Prostate gland (tissue), 2 donors: ENCODE measurements around the gene ODAD3.

Experiments used
- POLR2A ChIP-seq: fragments of 450-650 bp; IDR thresholded peaks from one replicate; pipeline ENCODE4 v1.6.1; 2016; ENCODE audit warnings: antibody characterized with exemption, mild to moderate bottlenecking
- POLR2AphosphoS5 ChIP-seq: sonication (generic); formaldehyde crosslinking; IDR thresholded peaks from one replicate; pipeline ENCODE4 v1.6.1; 2017; ENCODE audit warnings: antibody characterized with exemption
- TF ChIP-seq, protein P1 (sequence below), 4 experiments: fragments of 200-600 bp in 2 of 4; fragments of 450-650 bp in 2 of 4; sonication (generic) in 2 of 4; IDR thresholded peaks; 1 replicate in 3 of 4; 2 replicates in 1 of 4; pipeline ENCODE4 v1.5.1; 2016 to 2019; ENCODE audit warnings: antibody characterized with exemption in 4 of 4, mild to moderate bottlenecking in 2 of 4, moderate library complexity in 2 of 4

DNA sequence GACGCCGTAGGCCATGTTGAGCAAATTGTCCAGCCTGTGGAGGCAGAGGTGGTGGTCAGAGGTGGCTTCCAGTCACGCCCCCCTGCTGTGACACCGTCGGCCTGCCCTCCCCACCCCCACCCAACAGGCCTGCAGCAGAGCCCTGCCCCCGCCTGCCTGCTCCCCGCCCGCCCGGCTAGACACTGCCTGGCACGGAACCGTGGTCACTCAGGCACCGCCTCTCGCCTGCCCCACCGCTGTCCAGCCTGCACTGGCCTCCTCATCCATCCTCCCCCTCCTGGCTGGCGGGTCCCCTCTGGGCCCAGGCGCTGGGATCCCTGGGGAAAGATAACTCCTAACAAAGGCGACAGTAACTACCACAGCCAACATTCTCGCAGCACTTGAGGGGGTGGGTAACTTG is 22.2 kb upstream of the ODAD3 start:
- TF ChIP-seq, protein P1, sequence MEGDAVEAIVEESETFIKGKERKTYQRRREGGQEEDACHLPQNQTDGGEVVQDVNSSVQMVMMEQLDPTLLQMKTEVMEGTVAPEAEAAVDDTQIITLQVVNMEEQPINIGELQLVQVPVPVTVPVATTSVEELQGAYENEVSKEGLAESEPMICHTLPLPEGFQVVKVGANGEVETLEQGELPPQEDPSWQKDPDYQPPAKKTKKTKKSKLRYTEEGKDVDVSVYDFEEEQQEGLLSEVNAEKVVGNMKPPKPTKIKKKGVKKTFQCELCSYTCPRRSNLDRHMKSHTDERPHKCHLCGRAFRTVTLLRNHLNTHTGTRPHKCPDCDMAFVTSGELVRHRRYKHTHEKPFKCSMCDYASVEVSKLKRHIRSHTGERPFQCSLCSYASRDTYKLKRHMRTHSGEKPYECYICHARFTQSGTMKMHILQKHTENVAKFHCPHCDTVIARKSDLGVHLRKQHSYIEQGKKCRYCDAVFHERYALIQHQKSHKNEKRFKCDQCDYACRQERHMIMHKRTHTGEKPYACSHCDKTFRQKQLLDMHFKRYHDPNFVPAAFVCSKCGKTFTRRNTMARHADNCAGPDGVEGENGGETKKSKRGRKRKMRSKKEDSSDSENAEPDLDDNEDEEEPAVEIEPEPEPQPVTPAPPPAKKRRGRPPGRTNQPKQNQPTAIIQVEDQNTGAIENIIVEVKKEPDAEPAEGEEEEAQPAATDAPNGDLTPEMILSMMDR (IDR thresholded peaks at IDR 0.05), result no peak
- TF ChIP-seq POLR2A (no peak), POLR2AphosphoS5 (no peak)
